22Rv1 (cell line): ENCODE results near the gene PCDH9.

Experiments used
- ZFX ChIP-seq: fragments of 450-650 bp; IDR thresholded peaks from 2 replicates; pipeline ENCODE4 v1.6.1; 2017; ENCODE audit warnings: antibody characterized with exemption, borderline replicate concordance
- TF ChIP-seq, protein P1 (sequence below): fragments of 450-650 bp; IDR thresholded peaks from 2 replicates; pipeline ENCODE4 v1.5.1; 2017; ENCODE audit warnings: mild to moderate bottlenecking

DNA sequence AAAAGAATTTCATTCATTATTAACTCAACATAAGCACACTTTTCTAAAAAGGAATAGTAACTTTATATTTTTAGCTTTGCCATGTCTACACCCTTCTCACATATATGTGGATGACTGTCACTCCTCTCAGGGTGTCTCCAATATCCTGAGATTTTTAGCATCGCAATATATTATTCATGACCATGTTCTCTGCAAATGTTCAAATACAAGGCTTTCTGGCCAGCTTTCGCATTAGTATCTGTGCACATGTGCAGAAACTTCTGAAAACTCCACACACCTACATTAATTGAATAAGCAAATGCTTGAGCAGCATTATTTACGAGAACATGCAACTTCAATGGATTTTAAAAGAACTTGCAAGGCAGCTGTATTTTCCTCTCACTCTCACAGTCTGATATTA, 334.8 kb downstream of the PCDH9 start:
- TF ChIP-seq, protein P1, sequence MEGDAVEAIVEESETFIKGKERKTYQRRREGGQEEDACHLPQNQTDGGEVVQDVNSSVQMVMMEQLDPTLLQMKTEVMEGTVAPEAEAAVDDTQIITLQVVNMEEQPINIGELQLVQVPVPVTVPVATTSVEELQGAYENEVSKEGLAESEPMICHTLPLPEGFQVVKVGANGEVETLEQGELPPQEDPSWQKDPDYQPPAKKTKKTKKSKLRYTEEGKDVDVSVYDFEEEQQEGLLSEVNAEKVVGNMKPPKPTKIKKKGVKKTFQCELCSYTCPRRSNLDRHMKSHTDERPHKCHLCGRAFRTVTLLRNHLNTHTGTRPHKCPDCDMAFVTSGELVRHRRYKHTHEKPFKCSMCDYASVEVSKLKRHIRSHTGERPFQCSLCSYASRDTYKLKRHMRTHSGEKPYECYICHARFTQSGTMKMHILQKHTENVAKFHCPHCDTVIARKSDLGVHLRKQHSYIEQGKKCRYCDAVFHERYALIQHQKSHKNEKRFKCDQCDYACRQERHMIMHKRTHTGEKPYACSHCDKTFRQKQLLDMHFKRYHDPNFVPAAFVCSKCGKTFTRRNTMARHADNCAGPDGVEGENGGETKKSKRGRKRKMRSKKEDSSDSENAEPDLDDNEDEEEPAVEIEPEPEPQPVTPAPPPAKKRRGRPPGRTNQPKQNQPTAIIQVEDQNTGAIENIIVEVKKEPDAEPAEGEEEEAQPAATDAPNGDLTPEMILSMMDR: no peak
- TF ChIP-seq ZFX: no peak
